RWPE1 (cell line): ENCODE results near the gene MAP7D3.

ENCODE experiments used
- CTCF ChIA-PET: fragments of 350-600 bp; sonication (Branson Sonifier 250); formaldehyde crosslinking; extraction: SDS; loops from one replicate; lab custom pipeline; 2021; lab: Yijun Ruan, JAX
- POLR2A ChIA-PET: fragments of 400-600 bp; formaldehyde crosslinking; extraction: SDS; loops from one replicate; lab custom pipeline; 2020; ENCODE audit warnings: antibody characterized with exemption; ENCODE audit not compliant: low non-redundant PET; lab: Yijun Ruan, JAX
- DNase-seq: peaks from one replicate; pipeline ENCODE4 v3.0.0; 2012; ENCODE audit warnings: low spot score
- H3K27ac ChIP-seq: fragments of 450-650 bp; 2 replicates; pipeline ENCODE4 v1.5.1; 2017
- TF ChIP-seq, protein P1 (sequence below): fragments of 450-650 bp; conservative IDR thresholded peaks from 2 replicates; pipeline ENCODE4 v1.5.1; 2017; ENCODE audit warnings: low read depth, mild to moderate bottlenecking

The MAP7D3 gene

DNA sequence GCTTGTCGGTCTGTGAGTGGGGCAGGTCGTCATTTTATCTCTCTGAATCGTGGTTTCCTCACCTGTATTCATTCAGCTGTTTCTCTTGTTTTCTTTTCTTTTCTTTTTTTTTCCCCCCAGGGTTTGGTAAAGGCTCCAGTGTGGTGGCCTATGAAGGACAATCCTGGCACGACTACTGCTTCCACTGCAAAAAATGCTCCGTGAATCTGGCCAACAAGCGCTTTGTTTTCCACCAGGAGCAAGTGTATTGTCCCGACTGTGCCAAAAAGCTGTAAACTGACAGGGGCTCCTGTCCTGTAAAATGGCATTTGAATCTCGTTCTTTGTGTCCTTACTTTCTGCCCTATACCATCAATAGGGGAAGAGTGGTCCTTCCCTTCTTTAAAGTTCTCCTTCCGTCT is 41.4 kb downstream of the MAP7D3 start:
- TF ChIP-seq, protein P1, sequence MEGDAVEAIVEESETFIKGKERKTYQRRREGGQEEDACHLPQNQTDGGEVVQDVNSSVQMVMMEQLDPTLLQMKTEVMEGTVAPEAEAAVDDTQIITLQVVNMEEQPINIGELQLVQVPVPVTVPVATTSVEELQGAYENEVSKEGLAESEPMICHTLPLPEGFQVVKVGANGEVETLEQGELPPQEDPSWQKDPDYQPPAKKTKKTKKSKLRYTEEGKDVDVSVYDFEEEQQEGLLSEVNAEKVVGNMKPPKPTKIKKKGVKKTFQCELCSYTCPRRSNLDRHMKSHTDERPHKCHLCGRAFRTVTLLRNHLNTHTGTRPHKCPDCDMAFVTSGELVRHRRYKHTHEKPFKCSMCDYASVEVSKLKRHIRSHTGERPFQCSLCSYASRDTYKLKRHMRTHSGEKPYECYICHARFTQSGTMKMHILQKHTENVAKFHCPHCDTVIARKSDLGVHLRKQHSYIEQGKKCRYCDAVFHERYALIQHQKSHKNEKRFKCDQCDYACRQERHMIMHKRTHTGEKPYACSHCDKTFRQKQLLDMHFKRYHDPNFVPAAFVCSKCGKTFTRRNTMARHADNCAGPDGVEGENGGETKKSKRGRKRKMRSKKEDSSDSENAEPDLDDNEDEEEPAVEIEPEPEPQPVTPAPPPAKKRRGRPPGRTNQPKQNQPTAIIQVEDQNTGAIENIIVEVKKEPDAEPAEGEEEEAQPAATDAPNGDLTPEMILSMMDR: no peak
- POLR2A ChIA-PET: no interaction called here

DNA sequence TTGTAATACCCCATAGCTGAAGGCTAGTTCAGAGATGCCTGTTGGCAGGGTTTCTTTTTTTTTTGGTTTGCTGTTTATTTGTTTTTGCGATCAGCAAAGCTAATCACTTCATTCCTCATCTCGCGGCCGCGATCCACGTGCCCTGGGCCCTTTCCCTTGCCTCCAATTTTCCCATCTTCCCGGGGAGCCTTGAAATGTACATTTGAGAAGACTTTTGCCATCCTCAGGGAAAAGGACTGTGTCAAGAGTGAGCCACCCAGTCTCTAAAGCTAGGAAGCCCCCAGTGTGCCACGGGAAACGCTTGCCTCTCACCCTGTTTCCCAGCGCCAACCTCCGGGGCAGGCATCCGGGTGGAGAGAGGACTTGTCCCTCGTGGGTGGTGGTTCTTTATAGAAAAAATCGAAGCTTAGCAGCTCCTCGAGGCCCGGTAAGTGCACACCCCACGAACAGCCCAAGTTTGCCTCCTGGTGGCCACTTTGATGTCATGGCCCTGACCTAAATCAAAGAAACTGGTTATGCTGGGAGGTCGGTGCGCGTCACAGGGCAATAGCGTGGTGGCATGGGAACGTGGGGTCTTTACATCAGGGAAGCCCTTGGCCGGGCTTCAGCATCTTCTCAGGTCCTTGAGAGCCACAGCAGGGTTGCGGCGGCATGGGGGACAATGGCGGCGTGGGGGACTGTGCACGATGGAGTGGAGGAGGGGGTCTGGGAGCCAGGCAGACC is 42.0 kb downstream of the MAP7D3 start:
- H3K27ac ChIP-seq: no peak overlapping the region
- DNase-seq: no peak
- ChIA-PET POLR2A (no interaction called here), CTCF (interaction anchor here (0.7 to 1.1 kb wide), 6 partner anchors 16 to 681 kb away, joined by 3 to 5 read pairs (median 4); no protein-coding TSS in a partner anchor)
- TF ChIP-seq, protein P1: peak; percentile 19; the same call in 1 of the 2 replicates

More for the DNA sequence above, 41.4 kb downstream of the MAP7D3 start:
- H3K27ac ChIP-seq: no peak overlapping the region
- CTCF ChIA-PET: interaction anchor here (0.7 to 1.1 kb wide), 3 partner anchors 44 to 182 kb away, joined by 3 to 5 read pairs (median 4); no protein-coding TSS in a partner anchor
- no peak for DNase-seq

DNA sequence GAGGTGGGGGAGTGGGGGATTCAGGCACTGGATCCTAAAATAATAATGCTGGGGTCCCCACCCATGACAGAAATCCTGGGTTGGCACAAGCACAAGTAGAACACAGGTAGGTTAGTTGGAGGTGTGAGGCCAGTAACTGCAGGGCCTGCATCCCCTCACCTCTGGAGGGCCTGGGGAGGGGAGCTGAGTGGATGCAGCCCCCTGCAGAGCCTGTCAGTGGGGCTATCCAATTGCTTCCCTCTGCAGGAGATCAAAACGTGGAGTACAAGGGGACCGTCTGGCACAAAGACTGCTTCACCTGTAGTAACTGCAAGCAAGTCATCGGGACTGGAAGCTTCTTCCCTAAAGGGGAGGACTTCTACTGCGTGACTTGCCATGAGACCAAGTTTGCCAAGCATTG is 43.7 kb downstream of the MAP7D3 start:
- POLR2A ChIA-PET: no interaction called here
- H3K27ac ChIP-seq: no peak overlapping the region
- no peak for DNase-seq
- TF ChIP-seq, protein P1: no peak
- CTCF ChIA-PET: no interaction called here

DNA sequence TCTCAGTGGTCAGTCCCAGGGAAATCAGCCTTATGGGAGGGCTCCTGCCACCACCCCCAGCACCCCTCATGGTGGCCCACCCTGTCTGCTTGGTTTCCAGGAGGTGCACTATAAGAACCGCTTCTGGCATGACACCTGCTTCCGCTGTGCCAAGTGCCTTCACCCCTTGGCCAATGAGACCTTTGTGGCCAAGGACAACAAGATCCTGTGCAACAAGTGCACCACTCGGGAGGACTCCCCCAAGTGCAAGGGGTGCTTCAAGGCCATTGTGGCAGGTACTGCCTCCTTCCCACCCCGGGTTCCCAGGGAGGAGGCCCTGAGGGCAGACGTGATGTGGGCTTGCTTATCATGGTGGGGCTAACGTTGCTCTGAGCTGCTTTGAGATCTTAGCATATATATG is 44.3 kb downstream of the MAP7D3 start:
- CTCF ChIA-PET: no interaction called here
- TF ChIP-seq, protein P1: no peak
- H3K27ac ChIP-seq: no peak overlapping the region
- POLR2A ChIA-PET: no interaction called here
- DNase-seq: no peak

DNA sequence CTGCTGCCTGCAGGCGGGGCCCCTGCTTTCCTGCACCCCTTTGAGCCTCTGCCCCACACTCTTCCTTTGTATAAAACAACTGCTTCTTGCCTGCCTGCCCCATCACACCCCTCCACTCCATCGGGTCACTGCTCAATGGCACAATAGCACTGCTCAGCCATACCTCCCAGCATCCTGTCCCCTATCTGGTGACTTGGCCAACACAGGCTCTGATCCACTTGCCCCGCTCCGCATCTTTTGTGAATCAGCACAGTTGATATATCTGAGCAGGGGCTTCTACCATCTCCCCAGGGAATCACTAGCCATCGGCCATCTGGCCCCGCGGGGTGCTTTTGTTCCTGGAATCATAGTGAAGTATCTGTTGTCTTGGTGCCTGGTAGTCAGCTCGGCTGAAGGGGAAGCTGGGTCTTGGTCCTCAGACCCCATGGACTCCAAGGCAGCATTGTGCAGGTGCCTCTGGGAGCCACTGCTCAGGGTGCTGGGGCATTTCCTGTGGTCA is 45.3 kb downstream of the MAP7D3 start:
- H3K27ac ChIP-seq: no peak overlapping the region
- ChIA-PET POLR2A (no interaction called here), CTCF (no interaction called here)
- TF ChIP-seq, protein P1: no peak
- no peak for DNase-seq

DNA sequence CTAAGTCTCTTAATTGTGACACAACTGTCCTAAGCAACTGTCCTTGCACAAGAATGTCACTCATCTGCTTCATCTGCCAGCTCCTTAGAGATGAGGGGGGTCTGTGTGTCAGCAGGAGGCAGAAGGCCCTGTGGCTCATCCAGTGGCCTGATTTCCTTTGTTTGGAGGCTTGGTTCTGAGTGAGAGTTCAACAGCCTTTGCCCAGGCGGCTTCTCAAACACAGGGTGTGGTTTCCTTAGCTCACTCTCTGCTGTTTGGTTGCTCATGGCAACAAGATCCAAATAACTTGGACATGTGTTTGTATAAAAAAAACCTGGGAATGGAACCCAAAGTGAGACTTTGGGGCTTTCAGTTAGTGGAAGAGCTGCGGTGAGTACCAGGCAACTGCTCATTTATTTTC is 46.6 kb downstream of the MAP7D3 start:
- H3K27ac ChIP-seq: peak overlapping the region; percentile 57
- CTCF ChIA-PET: no interaction called here
- POLR2A ChIA-PET: no interaction called here
- TF ChIP-seq, protein P1: no peak
- DNase-seq: no peak
